A673 (cell line): ENCODE data around the gene PCDH10.

Source experiments
- CTCF ChIP-seq: fragments of 300-800, 200-600 bp; sonication (generic); conservative IDR thresholded peaks from 2 replicates; pipeline ENCODE4 v1.5.1; 2017; ENCODE audit warnings: low read depth, mild to moderate bottlenecking, antibody characterized with exemption, low read length, moderate library complexity, mixed read lengths
- EZH2 ChIP-seq: fragments of 200-600 bp; sonication (generic); IDR thresholded peaks from 2 replicates; pipeline ENCODE4 v1.6.1; 2017; ENCODE audit warnings: borderline replicate concordance, low read depth, mild to moderate bottlenecking, mixed read lengths, antibody characterized with exemption, low read length; ENCODE audit not compliant: poor library complexity, severe bottlenecking

- TF ChIP-seq CTCF (no peak), EZH2 (no peak)
These were observed 3.3 kb downstream of the PCDH10 start for GRCh38 chr4:133152330-133152821.
